Measurements from ENCODE around the gene STAT5A. TPM values are rescaled to one million over a fixed set of nuclear protein-coding genes. Genes with fewer than 3 reads are reported as not detected.

Gene STAT5A
- total and polyA plus RNA-seq, 9 of the 15 experiments (the other 6 are each of a cell fraction or from before 2014, with no cell fraction given): 79.9 to 415 (median 196) TPM

DNA sequence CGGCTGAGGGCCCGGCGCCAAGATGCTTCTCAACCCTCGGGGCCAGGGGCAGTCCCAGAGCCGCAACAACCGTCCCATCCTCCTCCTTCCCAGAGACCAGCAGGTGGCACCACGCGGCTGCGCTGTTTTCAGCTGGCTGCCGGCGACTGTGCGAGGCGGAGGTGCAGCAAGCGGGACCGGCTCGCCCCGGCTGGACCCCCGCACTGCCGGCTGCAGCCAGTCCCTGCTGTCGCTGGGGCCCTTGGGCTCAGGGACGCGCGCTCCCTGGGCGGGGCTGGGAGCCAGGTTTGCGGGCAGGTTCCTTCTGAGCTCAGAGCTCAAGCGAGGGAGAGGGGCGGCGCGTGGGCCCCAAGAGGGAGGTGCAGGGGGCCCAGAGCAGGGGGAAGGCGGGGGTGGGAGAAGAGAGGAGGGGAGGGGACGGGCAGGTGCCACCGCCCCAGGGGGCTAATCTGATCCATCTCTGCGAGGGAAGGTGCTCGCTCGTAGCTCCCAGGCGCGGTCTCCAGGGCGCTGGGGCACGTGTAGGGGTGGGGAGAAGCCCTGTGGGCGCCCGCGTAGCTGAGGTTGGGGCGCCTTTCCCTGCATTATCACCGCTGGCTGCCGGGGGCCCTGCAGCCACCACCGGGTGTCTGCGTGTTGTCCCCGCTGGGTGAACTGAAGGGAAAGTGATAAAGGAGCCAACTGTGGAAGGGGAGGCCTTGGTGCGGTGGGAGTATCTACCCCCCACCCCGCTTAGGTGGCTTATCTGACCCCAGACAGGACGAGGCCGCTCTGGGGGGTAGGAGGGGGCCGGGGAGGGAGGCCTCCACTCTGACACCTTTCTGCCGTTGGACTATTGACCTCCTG is 24.2 kb downstream of the STAT5A start (continued):
- TF ChIP-seq, protein P1, sequence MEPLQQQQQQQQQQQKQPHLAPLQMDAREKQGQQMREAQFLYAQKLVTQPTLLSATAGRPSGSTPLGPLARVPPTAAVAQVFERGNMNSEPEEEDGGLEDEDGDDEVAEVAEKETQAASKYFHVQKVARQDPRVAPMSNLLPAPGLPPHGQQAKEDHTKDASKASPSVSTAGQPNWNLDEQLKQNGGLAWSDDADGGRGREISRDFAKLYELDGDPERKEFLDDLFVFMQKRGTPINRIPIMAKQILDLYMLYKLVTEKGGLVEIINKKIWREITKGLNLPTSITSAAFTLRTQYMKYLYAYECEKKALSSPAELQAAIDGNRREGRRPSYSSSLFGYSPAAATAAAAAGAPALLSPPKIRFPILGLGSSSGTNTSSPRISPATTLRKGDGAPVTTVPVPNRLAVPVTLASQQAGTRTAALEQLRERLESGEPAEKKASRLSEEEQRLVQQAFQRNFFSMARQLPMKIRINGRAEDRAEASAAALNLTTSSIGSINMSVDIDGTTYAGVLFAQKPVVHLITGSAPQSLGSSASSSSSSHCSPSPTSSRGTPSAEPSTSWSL (CRISPR knock-in tag; IDR thresholded peaks at IDR 0.05; ENCODE audit: borderline replicate concordance): peak; percentile 60; the same call in 1 of the 2 replicates
- TF ChIP-seq ZBTB1 (CRISPR knock-in tag; IDR thresholded peaks at IDR 0.05; ENCODE audit: borderline replicate concordance, low read depth) (no peak), SIN3A (IDR thresholded peaks at IDR 0.05; ENCODE audit: borderline replicate concordance in 2 of 2, control insufficient read depth in 1 of 2, low read depth in 2 of 2, low read length in 2 of 2) (peak in 1 of 2 experiments; percentile 16; a peak in 1 of 4 replicates), GATA2 (CRISPR knock-in tag; IDR thresholded peaks at IDR 0.05) (peak; percentile 86), XRCC3 (IDR thresholded peaks at IDR 0.05) (no peak), ZNF143 (CRISPR knock-in tag; IDR thresholded peaks at IDR 0.05) (no peak), BMI1 (IDR thresholded peaks at IDR 0.05; ENCODE audit: low read length) (no peak), HEY1 (CRISPR knock-in tag; IDR thresholded peaks at IDR 0.05; ENCODE audit: borderline replicate concordance) (peak; percentile 70; the same call in 1 of the 2 replicates), ZNF224 (CRISPR knock-in tag; IDR thresholded peaks at IDR 0.05) (no peak), ARID1B (IDR thresholded peaks at IDR 0.05) (peak; percentile 94), ZFX (CRISPR knock-in tag; IDR thresholded peaks at IDR 0.05) (peak; percentile 71), ZSCAN29 (IDR thresholded peaks at IDR 0.05) (peak; percentile 29; the same call in 1 of the 2 replicates), MCM3 (IDR thresholded peaks at IDR 0.05) (no peak), POLR2H (tag; IDR thresholded peaks at IDR 0.05; ENCODE audit: low read depth) (peak; percentile 85; the same call in 1 of the 2 replicates), HNRNPLL (IDR thresholded peaks at IDR 0.05; ENCODE audit: low read depth, low read length, poor library complexity, severe bottlenecking) (no peak), RBM22 (IDR thresholded peaks at IDR 0.05; ENCODE audit: low read depth, low read length, poor library complexity, severe bottlenecking) (peak; percentile 96)
- TF ChIP-seq, protein P2, sequence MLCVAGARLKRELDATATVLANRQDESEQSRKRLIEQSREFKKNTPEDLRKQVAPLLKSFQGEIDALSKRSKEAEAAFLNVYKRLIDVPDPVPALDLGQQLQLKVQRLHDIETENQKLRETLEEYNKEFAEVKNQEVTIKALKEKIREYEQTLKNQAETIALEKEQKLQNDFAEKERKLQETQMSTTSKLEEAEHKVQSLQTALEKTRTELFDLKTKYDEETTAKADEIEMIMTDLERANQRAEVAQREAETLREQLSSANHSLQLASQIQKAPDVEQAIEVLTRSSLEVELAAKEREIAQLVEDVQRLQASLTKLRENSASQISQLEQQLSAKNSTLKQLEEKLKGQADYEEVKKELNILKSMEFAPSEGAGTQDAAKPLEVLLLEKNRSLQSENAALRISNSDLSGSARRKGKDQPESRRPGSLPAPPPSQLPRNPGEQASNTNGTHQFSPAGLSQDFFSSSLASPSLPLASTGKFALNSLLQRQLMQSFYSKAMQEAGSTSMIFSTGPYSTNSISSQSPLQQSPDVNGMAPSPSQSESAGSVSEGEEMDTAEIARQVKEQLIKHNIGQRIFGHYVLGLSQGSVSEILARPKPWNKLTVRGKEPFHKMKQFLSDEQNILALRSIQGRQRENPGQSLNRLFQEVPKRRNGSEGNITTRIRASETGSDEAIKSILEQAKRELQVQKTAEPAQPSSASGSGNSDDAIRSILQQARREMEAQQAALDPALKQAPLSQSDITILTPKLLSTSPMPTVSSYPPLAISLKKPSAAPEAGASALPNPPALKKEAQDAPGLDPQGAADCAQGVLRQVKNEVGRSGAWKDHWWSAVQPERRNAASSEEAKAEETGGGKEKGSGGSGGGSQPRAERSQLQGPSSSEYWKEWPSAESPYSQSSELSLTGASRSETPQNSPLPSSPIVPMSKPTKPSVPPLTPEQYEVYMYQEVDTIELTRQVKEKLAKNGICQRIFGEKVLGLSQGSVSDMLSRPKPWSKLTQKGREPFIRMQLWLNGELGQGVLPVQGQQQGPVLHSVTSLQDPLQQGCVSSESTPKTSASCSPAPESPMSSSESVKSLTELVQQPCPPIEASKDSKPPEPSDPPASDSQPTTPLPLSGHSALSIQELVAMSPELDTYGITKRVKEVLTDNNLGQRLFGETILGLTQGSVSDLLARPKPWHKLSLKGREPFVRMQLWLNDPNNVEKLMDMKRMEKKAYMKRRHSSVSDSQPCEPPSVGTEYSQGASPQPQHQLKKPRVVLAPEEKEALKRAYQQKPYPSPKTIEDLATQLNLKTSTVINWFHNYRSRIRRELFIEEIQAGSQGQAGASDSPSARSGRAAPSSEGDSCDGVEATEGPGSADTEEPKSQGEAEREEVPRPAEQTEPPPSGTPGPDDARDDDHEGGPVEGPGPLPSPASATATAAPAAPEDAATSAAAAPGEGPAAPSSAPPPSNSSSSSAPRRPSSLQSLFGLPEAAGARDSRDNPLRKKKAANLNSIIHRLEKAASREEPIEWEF (CRISPR knock-in tag; IDR thresholded peaks at IDR 0.05): no peak; the same call in 1 of the 2 replicates
- TF ChIP-seq, protein P3, sequence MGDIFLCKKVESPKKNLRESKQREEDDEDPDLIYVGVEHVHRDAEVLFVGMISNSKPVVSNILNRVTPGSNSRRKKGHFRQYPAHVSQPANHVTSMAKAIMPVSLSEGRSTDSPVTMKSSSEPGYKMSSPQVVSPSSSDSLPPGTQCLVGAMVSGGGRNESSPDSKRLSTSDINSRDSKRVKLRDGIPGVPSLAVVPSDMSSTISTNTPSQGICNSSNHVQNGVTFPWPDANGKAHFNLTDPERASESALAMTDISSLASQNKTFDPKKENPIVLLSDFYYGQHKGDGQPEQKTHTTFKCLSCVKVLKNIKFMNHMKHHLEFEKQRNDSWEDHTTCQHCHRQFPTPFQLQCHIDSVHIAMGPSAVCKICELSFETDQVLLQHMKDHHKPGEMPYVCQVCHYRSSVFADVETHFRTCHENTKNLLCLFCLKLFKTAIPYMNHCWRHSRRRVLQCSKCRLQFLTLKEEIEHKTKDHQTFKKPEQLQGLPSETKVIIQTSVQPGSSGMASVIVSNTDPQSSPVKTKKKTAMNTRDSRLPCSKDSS (IDR thresholded peaks at IDR 0.05; ENCODE audit: low read depth, partially characterized antibody): no peak
- TF ChIP-seq, protein P4, sequence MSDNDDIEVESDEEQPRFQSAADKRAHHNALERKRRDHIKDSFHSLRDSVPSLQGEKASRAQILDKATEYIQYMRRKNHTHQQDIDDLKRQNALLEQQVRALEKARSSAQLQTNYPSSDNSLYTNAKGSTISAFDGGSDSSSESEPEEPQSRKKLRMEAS (CRISPR knock-in tag; IDR thresholded peaks at IDR 0.05): peak; percentile 84

Measured in K562 (cell line).